ENCODE results near the gene PLXNB3.
"Not testable (repeated sequence)": the region's sequence is repeated elsewhere in the genome, so short reads cannot be mapped to it uniquely, and the experiment has no call there.

The PLXNB3 gene

DNA sequence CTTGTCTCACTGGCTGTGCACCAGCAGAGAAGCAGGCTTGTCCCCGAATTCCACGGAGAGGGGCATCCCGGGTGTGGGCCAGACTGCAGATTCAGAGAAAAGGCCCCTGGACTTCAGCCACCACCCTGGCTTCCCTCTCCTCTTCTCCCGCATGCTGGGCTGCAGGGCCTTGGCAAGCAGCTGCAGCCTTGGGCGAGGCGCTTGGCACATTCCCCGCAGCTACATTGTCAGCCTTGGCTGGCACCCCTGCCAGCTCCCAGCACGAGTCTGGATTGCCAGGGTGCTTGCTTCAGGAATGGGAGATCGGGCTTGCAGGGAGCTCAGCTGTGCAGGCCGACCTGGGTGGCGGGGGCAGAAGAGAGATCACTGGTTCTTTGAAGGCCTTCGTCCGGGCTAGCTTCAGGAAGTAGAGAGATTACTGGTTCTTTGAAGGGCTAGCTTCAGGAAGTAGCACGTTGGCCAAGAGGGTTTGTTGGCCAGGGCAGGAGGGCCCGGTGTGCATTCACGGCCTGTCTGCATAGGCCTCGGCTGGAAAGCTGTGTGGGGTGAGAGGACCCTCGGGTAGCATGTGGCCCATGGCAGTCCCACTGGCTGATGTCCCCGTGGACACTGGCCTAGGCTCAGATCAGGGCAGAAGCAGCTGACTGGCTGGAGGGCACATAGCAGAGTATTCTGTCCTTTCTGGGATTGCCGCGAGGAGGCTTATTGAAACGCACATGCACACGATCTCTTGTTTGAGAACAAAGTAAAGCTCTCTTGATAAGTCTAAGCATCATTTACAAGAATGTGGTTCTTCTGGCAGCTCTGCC is 36.7 kb upstream of the PLXNB3 start:
- no peak for DNase-seq (ENCODE audit: extremely low read depth, low read depth)
- TF ChIP-seq, protein P1, sequence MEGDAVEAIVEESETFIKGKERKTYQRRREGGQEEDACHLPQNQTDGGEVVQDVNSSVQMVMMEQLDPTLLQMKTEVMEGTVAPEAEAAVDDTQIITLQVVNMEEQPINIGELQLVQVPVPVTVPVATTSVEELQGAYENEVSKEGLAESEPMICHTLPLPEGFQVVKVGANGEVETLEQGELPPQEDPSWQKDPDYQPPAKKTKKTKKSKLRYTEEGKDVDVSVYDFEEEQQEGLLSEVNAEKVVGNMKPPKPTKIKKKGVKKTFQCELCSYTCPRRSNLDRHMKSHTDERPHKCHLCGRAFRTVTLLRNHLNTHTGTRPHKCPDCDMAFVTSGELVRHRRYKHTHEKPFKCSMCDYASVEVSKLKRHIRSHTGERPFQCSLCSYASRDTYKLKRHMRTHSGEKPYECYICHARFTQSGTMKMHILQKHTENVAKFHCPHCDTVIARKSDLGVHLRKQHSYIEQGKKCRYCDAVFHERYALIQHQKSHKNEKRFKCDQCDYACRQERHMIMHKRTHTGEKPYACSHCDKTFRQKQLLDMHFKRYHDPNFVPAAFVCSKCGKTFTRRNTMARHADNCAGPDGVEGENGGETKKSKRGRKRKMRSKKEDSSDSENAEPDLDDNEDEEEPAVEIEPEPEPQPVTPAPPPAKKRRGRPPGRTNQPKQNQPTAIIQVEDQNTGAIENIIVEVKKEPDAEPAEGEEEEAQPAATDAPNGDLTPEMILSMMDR (IDR thresholded peaks at IDR 0.05; ENCODE audit: low read depth, low read length, missing control alignments) = no peak
- no peak overlapping the region for H3K4me3 ChIP-seq (replicated peaks; ENCODE audit: low read depth, low read length)

DNA sequence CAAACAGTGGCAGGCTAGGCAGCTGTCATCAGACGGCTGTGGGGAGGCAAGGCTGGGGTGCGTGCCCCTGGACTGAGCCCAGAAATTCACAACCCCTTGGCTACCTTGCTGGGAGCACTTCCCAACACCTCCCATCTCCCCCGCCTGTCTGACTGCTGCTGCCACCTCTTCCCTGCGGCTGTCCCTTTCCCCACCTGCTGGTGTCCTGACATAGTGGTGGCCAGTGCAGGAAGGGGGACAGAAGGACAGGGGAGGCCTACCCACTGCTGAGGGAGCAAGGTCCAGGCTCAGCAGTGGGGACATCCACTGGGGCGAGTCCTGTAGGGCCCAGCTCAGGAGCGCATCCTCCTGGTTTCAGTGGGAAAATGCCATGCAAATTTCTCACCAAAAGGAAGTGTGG is 36.0 kb upstream of the PLXNB3 start:
- H3K4me3 ChIP-seq (replicated peaks; ENCODE audit: low read depth, low read length) = no peak overlapping the region
- TF ChIP-seq, protein P1 (IDR thresholded peaks at IDR 0.05; ENCODE audit: low read depth, low read length, missing control alignments) = no peak
- DNase-seq (ENCODE audit: extremely low read depth, low read depth) = no peak

- no peak overlapping the region for H3K4me3 ChIP-seq (replicated peaks; ENCODE audit: low read depth, low read length)
- TF ChIP-seq, protein P1 (IDR thresholded peaks at IDR 0.05; ENCODE audit: low read depth, low read length, missing control alignments) = no peak
- DNase-seq (ENCODE audit: extremely low read depth, low read depth) = no peak
These were observed 35.0 kb upstream of the PLXNB3 start for GRCh38 chrX:153728951-153729631.

- not testable (repeated sequence) for H3K4me3 ChIP-seq (replicated peaks; ENCODE audit: low read depth, low read length); DNase-seq (ENCODE audit: extremely low read depth, low read depth)
These were observed 33.9 kb upstream of the PLXNB3 start for GRCh38 chrX:153730115-153730514.

GRCh38 chrX:153731117-153731844 is 32.8 kb upstream of the PLXNB3 start:
- no peak overlapping the region for H3K4me3 ChIP-seq (replicated peaks; ENCODE audit: low read depth, low read length)
- TF ChIP-seq, protein P1 (IDR thresholded peaks at IDR 0.05; ENCODE audit: low read depth, low read length, missing control alignments) = no peak
- DNase-seq (ENCODE audit: extremely low read depth, low read depth) = no peak

- no peak overlapping the region for H3K4me3 ChIP-seq (replicated peaks; ENCODE audit: low read depth, low read length)
- DNase-seq (ENCODE audit: extremely low read depth, low read depth) = no peak
- TF ChIP-seq, protein P1 (IDR thresholded peaks at IDR 0.05; ENCODE audit: low read depth, low read length, missing control alignments) = no peak
These were observed 32.2 kb upstream of the PLXNB3 start for GRCh38 chrX:153731845-153732215.

DNA sequence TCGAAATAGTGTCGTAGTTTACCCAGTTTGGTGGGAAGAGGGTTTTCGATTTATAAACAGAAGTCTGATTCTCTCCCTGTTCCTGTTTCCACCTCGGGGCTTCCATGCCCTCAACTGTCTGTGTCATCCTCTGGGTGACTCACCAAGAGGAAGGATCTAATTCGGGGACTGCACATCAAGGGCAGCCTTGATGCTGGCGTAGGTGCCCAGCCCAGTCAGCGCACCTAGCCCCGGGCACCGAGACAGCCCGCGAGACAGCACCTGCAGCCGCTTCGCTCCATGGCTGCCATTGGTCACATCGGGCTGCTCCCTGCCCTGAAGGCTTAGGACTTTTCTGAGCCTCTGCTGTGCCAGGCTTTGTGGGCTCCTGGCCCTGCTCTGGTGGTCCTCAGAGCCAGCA is 31.6 kb upstream of the PLXNB3 start:
- DNase-seq (ENCODE audit: extremely low read depth, low read depth) = no peak
- TF ChIP-seq, protein P1 (IDR thresholded peaks at IDR 0.05; ENCODE audit: low read depth, low read length, missing control alignments) = no peak
- H3K4me3 ChIP-seq (replicated peaks; ENCODE audit: low read depth, low read length) = no peak overlapping the region

Data from HFF-Myc (cell line).